ENCODE results near the gene TOP3A.
A peak's percentile ranks its signal among the peaks of the same experiment; 100 is the strongest.
"Not testable (repeated sequence)": the region's sequence is repeated elsewhere in the genome, so short reads cannot be mapped to it uniquely, and the experiment has no call there.

Gene TOP3A, protein sequence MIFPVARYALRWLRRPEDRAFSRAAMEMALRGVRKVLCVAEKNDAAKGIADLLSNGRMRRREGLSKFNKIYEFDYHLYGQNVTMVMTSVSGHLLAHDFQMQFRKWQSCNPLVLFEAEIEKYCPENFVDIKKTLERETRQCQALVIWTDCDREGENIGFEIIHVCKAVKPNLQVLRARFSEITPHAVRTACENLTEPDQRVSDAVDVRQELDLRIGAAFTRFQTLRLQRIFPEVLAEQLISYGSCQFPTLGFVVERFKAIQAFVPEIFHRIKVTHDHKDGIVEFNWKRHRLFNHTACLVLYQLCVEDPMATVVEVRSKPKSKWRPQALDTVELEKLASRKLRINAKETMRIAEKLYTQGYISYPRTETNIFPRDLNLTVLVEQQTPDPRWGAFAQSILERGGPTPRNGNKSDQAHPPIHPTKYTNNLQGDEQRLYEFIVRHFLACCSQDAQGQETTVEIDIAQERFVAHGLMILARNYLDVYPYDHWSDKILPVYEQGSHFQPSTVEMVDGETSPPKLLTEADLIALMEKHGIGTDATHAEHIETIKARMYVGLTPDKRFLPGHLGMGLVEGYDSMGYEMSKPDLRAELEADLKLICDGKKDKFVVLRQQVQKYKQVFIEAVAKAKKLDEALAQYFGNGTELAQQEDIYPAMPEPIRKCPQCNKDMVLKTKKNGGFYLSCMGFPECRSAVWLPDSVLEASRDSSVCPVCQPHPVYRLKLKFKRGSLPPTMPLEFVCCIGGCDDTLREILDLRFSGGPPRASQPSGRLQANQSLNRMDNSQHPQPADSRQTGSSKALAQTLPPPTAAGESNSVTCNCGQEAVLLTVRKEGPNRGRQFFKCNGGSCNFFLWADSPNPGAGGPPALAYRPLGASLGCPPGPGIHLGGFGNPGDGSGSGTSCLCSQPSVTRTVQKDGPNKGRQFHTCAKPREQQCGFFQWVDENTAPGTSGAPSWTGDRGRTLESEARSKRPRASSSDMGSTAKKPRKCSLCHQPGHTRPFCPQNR

DNA sequence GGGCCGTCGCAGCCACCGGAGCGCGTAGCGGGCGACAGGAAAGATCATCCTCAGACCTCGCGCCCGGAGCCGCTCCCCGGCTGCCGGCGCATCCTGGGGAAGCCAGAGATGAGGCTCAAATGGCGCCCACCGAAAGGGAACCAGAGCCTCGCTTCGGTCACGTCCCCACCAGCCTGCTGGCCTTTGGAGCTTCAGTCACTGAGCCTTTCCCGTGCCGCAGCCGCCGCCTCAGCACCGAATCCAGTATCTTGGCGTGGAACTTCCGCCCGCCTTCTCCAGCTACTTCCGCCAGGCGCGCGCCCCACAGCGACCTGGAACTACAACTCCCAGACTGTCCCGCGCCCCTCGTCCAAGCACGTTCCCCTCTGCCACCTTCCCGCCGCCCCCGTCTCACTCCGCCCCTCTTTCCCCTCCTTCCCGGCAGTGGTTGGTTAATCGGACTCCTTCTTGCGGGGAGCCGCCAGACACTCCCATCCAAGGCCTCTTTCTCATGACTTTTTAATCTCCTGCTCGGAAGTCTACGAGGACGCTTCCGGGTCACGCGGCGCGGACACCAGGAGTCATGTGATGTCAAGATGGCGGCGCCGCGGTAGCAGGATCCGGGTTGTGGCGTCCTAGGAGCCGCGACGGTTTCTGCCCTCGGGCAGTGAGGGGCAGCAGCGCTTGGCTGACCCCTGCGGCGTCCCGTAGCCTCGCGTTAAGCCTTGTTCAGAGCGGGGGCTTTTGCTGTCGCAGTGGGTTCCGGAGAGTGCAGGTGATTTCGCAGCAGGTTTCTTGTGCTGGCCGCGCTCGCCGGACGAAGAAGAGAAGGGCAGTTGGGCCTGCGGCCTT is at the start of gene TOP3A, which contains the start of gene SMCR8:
Gene TOP3A (minus strand): TSS at position 264 of the 831 bp plus-strand sequence. CDS start 216 bp downstream, at position 48.
Gene SMCR8 (plus strand): TSS at position 563 of the 831 bp plus-strand sequence. CDS start 497 bp downstream, outside the sequence.
- DNase-seq: peak; percentile 98

DNA sequence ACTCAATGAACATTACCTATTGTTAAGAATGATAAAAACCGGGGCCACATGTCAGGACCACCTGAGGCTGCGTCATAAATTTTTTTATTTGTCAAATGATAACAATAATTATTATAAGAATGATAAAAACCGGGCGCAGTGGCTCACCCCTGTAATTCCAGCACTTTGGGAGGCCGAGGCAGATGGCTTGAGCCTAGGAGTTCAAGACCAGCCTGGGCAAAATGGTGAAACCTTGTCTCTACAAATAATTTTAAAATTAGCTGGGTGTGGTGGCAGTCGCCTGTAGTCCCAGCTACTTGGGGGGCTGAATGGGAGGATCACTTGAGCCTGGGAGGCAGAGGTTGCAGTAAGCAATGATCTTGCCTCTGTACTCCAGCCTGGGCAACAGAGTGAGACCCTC is 49.4 kb upstream of the TOP3A start:
- no peak for DNase-seq

DNA sequence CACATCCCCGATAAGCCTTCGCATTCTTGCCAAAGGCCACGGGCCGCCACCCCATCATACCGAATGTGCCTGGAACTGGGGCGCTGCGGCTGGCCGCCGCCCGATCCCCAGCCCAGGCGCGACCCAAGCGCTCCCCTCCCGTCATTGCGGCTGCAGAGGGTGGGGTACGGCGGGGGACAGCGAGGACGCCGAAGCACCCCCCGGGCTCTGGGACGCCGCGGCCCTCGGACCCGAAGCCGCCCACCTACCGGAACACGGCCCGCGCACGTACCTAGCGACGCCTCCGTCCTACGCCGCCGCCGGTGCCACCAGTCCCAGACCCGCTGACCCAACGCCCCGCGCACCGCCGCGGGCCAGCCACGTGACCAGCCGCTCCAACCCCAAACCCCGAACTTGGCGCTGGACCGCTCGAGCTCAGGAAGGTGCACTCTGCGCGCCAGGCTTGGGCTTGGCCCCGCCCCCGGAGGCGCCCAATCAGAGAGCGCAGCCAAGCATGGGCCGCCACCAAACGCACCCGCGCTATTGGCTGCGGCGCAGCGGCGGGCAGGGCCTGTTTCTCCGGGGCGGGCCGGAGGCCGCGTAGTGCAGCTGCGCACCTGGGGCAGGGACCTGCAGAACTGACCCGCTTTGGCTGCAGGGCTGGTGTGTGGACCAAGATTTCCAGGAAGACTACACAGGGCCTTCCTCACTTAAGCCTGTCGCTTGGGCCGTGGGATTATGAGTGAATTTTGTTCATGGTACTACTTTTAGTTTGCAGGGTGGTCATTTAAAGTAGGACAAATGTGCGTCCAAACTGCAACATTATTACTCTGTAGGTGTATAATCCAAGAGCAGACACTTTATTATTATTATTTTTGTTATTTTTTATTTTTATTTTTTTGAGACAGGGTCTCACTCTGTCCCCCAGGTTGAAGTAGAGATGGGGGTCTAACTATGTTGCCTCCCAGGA is 48.6 kb upstream of the TOP3A start, which contains the start of gene SHMT1:
Gene SHMT1 (minus strand): TSS at position 450 of the 949 bp plus-strand sequence. CDS start 7,569 bp downstream, outside the sequence.
- peak; percentile 95 for DNase-seq

DNA sequence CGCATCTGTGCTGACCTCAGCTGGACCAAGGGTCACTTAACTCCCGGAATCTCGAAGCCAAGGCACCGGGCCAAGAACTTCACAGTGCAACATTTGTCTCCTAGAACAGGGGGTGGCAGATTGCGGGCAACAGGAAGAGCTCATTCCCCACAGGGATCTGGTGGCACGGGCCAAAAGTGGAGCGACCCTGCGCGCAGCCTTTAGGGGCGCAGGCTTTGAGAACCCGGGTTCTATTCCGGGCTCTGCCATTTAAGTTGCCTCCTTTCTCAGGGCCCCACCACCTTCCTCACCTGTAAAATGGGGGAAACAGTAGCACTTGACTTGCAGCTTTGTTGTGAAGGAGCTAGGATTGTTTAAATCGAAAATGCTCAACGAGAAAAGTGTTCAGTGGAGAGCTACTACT is 47.9 kb upstream of the TOP3A start:
- DNase-seq: peak; percentile 28

DNA sequence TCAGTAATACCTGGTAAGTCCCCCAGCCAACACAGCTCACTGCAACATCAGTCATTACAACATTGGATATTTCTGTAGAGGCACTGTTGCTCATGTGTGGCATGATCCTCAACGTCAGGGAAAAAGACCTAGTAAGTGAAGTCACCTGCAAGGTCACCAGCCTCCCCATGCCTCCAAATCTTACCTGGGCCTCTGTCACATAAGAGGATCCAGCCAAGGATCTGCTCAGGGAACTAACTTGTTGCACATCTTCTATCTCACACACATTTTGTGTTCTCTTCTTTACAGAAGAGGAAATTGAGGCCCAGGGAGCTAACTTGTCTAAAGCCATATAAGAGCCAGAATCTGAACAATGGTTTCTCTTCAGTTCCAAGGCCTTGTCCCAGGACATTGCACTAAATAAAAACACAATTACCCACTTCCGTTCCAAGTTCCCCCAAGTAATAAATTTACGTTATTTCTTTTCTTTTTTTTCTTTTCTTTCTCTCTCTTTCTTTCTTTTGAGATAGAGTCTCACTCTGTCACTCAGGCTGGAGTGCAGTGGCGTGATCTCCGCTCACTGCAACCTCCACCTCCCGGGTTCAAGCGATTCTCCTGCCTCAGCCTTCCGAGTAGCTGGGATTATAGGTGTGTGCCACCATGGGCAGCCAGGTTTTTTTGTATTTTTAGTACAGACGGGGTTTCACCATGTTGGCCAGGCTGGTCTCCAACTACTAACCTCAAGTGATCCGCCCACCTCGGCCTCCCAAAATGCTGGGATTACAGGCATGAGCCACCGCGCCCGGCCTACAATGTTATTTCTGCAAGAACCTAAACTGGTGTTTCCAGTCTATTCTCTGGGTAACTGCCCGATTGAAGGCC is 47.3 kb upstream of the TOP3A start:
- no peak for DNase-seq

DNA sequence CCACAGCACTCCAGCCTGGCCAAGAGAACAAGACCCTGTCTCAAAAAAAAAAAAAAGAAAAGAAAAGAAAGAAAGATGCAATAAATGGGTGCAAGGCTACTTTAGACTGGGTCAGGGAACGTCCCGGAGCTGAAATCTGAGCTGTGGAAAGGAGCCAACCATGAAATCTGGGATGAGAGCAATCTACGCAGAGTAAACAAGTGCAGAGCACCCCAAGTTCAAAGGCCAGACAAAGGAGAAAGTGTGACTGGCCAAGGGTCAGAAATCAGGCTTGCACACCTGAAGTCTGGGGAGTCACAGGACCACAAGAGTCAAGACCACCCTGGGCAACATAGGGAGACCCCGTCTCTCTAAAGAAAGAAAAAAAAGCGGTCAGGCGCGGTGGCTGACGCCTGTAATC is 45.7 kb upstream of the TOP3A start:
- DNase-seq: no peak

DNA sequence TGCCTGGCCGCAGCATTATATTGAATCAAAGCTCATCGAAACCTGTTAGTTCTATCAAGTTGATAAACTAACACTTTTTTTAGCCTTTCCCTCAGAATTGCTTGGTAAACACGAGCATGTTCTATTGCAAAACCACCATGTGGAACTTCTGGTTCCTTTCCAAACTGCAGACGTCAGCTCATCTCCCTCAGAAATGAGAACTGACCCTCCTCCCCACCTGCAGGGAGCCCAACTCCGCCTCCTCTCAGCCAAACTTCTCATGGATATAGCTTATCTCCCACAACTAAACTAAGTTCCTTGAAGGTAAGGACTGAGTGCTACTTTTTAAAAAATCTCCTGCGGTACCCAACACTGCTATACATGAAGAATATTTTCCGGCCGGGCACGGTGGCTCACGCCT is 41.8 kb upstream of the TOP3A start:
- DNase-seq: no peak

DNA sequence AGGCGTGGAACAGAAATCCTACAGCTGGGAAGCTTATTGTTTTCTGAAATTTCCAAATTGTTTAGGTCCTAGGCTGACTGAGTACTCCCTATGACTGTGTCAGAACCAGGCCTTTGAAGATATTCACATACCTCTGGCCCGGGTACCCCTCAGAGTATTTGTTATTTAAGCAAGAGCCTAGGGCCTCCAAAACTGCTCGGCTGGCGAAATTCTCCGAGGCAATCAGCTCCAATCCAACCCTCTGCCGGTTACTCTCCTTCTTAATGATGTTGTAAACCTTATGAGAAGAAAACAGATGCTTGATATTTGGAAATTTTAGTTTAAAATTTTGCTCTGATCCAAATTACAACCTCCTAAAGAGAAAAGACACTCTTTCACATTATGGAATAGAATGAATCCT is 38.7 kb upstream of the TOP3A start:
- no peak for DNase-seq

DNA sequence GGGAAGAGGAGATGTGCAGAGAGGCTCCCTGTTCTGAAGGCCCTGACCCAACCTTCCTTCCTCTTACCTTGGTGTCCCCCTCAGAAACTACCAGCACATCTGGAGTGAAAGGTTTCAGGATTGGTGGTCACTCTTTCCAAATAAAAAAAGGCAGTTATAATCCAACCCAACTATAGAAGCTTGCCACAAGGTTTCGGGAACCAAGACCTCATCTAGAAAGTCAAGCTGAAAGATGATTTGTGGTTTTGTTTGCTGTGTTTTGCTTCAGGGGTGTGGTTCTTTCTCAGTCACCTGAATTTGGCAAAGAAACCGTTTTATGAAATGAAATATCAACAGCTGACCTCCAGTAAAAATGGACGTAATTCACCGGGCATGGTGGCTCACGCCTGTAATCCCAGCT is 29.2 kb upstream of the TOP3A start:
- DNase-seq: no peak

DNA sequence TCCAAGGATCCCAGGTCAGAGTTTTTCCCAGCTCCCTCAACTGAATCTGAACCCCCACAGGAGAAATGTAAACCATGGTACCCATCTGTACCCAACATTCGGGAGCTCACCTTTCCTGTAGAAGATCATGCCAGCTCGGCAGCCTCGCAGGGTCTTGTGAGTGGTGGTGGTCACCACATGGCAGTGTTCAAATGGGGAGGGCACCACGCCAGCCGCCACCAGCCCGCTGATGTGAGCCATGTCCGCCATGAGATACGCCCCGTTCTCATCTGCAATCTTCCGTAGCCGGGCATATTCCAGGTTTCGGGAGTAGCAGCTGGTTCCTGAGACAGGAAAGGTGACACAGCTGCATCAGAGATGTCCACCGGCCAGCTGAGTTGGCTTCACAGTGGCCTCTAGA is 25.1 kb upstream of the TOP3A start:
- DNase-seq: no peak

DNA sequence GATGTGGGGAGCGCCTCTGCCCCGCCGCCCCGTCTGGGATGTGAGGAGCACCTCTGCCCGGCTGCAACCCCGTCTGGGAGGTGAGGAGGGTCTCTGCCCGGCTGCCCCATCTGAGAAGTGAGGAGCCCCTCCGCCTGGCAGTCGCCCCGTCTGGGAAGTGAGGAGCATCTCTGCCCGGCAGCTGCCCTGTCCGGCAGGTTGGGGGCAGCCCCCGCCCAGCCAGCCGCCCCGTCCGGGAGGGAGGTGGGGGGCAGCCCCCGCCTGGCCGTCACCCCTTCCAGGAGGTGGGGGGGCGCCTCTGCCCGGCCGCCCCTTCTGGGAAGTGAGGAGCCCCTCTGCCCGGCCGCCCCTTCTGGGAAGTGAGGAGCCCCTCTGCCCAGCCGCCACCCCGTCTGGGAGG is 23.4 kb upstream of the TOP3A start:
- not testable (repeated sequence) for DNase-seq

DNA sequence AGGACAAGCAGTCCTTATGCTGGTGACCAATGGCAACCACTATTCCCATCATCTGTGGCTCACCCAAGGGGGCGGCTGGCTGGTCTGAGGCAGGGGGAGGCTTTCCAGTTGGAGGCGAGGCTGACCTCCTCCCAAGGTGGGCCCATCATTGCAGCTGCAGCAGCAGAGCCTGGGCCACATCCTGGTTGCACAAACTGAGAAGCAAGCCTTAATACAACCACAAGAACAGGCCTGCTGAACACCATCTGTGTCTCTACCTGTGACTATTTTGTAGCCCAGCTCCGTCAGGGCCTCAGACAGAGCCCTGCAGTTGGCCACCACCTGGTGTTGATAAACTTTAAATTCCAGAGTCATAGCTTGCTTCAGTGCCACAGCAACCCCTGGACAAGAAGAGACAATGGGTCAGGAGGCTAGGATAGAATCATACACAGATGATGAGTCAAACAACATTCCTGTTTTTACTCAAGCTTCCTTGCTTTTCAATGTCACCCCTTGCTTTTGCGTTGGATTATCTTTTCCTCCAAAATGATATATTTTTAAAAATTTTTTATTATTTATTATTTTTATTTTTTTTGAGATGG is 18.2 kb upstream of the TOP3A start:
- DNase-seq: no peak

DNA sequence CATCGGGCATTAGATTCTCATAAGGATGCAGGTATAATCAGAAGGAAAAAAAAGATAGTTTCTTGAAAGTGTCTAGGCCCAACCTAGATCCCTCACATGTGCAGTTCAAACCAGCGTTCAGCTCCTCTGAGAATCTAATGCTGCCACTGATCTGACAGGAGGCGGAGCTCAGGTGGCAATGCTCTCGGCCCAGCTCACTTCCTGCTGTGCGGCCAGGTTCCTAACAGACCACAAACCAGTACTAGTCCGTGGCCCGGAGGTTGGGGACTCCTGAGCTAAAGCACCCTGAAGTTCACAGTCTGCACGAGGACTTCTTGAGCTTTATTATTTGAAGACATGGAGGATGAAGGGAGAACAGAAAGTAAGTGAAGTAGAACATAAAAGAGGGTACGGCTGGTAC is 17.1 kb upstream of the TOP3A start:
- DNase-seq: no peak

DNA sequence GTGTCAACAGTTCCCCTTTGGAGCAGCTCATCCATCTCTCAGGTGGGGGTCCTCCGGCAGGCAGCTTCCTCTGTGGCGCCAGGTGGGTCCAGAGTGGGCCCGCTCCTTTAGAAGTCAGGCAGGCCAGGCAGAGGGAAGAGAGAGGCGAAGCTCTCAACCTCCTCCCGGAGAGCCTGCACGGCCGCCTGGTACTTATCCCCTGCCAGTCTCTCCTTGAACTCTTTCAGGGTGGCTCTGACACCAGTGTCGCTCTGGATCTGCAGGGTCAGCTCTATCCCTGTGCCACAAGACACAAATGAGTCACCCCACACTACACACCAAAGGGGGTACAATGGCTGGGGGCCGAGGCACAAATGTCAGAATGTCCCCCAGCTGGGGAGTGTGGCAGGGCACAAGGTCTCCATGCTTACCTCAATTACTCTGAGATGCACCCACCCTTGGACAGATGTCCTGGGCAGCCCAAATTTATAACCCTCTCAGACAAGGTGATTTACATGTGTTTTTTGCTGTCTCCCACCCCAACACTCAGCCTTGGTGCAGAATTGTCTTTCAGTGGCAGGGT is 13.9 kb upstream of the TOP3A start:
- DNase-seq: no peak

DNA sequence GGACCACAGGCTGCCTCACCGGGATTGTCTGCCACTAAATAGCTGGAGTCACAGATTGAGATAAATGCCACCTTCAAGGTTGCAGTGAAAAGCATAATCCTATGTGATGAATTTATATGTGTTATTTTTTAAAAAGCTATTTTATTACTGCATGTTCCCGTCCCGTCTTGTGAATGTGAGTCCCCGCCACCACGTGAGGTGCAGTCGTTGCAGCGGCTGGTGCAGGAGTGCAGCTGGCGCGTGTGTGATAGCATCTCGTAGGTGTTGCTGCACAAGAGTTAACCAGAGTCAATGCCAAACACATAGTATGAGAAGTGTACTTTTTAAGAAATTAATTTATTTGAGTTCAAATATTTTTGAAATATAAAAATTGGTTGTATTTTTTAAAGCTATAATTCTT is 12.8 kb upstream of the TOP3A start:
- DNase-seq: no peak

DNA sequence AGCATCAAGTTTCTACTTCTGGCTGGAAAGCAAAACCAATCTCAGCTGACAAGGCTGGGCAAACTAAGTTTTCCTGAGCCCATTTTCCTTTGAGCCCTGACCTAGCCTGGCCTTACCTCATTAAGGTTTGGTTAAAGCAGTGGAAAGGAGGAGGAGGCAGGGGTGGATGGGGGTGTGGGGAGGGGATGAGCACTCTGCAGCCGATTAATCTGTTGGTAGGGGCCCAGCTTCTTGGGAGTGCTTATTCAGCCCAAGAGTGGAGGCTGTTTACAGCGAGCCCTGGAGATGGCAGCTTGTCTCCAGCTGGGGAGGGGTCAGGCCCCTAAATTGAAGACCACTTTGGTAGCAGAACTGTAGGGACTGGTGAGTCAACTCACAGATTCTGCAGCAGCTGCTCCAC is 12.3 kb upstream of the TOP3A start:
- no peak for DNase-seq

DNA sequence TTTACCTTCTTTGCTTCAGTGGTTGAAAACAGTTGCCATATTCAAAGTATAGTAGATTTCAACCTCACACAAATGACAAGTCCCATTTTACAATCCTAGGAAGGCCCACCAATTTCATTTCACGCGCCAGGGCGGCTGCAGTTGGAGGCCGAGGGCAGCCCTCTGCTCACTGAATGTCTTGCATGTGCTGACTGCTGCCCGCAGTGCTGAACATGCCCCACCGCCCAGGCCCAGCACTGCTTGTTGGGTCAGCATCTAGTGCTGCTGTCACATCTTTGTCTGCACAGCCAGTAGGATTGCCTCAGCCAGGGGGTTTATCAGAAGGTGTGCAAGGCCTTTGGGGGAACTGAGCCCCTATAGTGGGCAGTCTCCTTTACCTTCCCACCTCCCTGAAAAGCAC is 11.8 kb upstream of the TOP3A start:
- DNase-seq: no peak

DNA sequence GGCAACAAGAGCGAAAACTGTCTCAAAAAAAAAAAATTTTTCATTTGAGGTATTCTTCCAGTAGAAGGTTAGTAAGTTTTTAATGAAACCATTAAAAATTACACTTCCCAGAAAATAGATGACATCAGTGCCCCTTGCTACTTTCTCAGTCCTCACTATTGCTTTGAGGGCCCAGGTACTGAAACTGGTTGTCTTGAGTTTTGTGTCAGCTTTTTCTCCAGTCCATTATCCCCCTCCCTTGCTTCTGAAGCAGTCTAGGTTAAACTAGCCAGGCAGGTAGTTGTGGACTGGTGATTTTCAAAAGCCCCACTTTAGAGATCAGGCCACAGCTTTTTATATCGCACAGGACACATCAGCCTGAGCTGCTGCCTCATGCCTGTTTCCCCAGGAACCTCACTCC is 11.2 kb upstream of the TOP3A start:
- DNase-seq: no peak

All from activated CD4-positive, alpha-beta T cell treated with anti-CD3 and anti-CD28 coated beads for 48 hours (primary cell).